NCI-H526 treated with DMSO at 0.1 percent for 48 hours (cell line): ENCODE results near the gene FAP.

Experiments
- DNase-seq: peaks from one replicate; lab custom pipeline; 2025; lab: John Stamatoyannopoulos, UW

The FAP gene

GRCh38 chr2:162242586-162243280 is 512 bp downstream of the FAP start:
- no peak for DNase-seq

GRCh38 chr2:162241571-162241970 is 1.7 kb downstream of the FAP start:
- no peak for DNase-seq

- no peak for DNase-seq
Observed at GRCh38 chr2:162234620-162235462, 8.4 kb downstream of the FAP start.

DNA sequence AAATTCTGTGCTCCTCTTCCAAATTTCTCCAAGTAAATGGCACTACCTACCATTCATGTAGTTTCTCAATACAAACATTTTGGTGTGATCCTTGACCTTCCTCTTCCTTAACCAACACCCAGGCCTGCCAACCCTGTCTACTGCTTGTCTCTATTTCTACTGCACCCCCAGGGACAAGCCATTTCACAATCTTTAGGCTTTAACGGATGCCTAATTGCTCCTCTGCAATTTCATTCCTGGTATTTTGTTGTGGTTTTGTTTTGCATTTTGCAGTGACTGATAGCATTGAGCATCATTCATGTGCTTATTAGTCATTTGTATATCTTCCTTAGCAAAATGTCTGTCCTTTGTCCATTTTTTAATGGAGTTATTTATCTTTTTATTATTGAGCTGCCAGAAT is 10.0 kb downstream of the FAP start:
- peak; percentile 16 for DNase-seq

DNA sequence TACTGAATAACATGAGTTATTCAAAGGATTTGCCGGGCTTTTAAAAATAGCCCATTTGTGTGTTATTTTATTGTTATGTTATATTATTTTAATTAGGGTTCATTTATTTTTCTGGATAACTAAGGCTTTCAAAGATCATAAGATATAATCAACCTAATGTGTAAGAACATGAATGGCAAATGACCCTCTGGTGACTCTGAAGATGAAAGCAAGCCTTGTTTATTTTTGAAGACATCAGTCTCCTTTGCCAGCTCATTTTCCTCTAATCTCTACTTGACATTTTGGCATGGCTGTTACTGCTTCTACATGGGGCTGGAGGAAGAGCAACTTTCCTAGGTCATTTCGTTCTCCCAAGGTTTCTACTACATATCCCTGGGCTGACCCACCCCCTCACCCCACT is 10.6 kb downstream of the FAP start:
- DNase-seq, result no peak

DNA sequence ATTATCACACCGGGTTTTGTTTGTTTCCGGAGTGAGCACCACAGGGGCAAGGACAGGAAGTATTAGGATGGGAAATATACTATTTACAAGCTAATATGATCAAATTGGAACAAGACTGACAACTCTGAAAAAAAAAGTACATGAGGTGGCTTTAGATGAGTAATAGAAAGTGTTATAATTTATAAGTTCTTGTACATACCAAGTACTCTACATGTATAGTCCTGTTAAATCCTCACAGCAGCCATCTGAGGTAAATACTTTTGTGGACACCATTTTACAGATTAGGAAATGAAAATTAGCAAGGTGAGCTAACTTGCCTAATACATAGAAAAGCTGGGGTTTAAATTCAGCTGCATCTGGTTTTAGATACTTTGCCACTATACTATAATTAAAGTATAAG is 11.2 kb downstream of the FAP start:
- DNase-seq, result no peak

DNA sequence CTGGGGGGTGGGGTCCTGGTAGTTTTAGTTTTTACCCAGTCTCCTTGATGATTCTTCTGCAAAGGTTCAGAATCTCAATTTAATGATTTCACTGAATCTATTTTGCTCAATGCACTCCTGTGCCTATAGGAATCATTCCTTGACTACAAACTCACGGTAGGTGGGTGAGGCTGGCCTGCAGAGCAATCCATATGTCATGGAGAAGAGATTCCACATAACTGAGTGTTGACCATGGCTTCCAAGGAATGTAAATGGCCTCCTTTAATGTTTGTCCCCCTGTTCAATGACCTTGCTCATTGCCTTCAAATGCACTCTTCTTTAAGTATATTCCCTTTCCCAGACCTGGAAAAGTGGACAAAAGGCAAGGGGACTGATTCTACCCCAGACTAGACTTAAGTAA is 12.5 kb downstream of the FAP start:
- no peak for DNase-seq

- DNase-seq, result no peak
Observed at GRCh38 chr2:162226836-162227235, 16.4 kb downstream of the FAP start.

DNA sequence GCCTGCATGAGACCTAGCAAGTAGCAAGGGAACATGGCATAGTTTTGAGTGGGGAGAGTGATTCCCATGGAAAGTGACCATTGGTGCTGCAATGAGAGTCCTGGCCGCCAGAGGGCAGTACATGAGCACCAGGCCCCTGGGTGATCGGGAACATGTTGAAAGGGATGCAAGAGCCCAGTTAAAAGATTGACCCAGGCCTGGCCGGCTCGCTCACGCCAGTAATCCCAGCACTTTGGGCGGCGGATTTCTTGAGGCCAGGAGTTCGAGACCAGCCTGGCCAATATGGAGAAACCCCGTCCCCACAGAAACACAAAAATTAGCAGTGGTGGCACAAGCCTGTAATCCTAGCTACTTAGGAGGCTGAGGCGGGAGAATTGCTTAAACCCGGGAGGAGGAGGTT is 22.2 kb downstream of the FAP start:
- no peak for DNase-seq

- DNase-seq, result no peak
Observed at GRCh38 chr2:162220368-162220767, 22.9 kb downstream of the FAP start.

DNA sequence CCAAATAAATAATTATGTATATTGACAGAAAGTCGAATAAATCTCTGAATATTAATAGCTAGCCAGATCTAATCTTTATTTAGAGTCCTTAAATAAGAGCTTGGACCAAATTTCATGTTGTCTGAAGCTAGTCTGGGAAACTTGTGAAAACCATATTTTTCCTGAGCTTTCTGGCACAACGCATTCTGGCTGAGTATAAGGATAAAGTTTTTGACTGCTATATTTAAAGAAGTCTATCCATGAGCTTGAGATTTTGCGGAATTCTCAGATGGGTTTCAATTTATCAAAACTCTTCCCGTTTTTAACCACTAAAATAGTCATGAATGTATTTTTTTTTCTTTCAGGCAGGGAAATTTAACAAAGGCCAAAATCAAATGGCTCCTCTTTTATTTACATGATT is 23.8 kb downstream of the FAP start:
- no peak for DNase-seq

- no peak for DNase-seq
Observed at GRCh38 chr2:162217598-162217997, 25.6 kb downstream of the FAP start.

DNA sequence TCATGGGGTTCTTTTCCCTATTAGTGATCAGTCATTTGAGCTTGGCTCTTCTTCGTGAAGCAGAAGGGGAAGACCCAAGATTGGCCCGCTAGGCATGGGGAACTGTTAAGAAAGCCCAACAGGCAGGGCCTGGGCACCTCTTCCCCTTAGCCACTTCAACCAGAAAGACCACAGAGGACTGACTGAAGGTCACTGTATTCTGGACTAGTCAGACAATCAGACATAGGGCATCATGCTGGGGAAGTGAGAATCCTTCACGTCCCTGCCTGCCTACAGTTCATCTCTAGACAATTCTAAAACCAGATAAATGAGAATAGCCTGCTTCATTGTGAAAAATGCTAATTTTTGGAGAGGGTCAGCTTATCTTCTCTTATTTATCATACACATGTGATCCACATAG is 28.1 kb downstream of the FAP start:
- no peak for DNase-seq

DNA sequence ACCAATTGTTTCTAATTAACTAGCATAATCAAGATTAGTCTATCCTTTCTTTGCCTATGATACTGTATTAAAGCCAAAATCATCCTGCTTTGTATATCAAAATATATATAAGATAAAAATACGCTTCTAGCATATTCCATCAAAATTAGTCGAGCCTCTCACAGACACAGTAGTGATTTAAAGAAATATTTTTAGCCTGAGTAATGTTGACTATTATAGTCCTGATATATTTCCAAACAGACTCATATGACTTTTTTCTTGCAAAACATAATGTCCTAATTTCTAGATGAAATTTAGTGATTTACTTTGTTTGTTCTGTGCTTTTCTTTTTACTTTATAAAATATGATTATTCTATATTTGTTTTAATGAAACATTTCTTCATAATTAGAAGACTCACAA is 30.9 kb downstream of the FAP start:
- no peak for DNase-seq

DNA sequence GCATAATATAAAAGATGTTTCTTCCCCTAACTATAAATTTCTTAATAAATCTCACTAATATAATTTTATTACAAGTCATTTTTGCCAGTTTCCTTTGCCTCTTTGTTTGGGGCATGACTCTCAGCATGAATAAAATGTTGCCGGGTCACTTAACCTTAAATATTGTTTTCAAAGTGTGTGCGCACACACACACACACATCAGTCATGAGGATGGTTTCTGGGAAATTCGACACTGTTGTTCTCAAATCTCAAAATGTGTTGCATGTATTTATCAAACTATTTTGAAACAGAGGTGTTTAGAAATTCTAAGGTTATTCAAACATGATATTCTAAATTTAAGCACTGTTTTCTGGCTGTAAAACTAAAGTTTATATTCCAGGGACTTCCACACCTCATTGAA is 31.5 kb downstream of the FAP start:
- DNase-seq, result no peak

DNA sequence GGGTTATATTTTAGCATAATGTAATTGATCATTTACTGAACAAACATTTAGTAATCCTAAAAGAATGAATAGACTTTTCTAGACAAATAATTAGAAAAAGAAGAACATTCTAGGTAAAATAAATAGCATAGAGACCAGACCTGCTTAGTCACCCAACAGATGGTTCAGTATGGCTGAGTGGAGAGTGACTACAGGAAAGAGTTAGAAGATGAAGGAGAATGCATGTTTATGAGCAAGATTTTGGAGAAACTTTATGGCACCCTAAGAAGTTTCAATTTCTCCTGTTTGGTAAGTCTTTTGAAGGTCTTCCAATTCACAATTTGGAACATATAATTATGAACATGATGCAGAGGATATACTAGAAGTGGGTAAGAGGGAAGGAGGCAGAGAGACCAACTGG is 32.9 kb downstream of the FAP start:
- no peak for DNase-seq

DNA sequence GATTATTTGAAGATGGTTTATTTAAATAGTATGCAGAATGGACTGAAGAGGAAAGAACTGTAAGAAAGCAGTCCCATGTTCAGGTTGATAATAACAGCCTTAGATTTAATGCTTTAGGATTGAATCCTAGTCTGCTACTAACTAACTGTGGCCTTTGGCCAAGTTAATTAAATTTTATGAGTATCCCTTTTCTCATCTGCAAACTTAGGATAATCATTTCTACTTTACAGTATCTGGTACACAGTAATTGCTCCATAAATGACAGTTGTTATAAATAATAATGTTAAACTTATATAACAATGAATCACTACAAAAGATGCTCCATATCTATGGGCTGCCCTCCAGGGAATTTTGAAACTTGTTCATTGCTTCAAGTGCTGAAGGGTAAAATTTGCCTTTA is 41.0 kb downstream of the FAP start:
- DNase-seq, result no peak

DNA sequence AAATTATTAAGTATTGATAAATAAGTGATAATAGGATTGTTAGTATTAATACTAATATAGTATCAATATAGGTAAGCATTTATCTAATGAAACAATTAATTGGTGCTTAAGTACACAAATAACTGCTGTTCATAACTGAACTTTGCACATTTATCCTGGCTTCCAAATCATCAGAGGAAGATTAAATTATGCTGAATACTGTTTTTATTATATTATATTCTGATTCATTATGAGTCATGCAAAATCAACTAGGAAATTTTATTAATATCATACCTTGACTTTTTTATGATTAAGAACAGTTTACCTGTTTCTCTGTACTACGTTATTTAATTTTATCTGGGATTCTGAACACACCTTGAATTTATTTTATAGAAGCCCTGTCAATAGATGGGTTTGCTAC is 42.6 kb downstream of the FAP start:
- DNase-seq, result no peak

- DNase-seq, result no peak
Observed at GRCh38 chr2:162199913-162200312, 43.3 kb downstream of the FAP start.

GRCh38 chr2:162198239-162198638 is 45.0 kb downstream of the FAP start:
- no peak for DNase-seq

DNA sequence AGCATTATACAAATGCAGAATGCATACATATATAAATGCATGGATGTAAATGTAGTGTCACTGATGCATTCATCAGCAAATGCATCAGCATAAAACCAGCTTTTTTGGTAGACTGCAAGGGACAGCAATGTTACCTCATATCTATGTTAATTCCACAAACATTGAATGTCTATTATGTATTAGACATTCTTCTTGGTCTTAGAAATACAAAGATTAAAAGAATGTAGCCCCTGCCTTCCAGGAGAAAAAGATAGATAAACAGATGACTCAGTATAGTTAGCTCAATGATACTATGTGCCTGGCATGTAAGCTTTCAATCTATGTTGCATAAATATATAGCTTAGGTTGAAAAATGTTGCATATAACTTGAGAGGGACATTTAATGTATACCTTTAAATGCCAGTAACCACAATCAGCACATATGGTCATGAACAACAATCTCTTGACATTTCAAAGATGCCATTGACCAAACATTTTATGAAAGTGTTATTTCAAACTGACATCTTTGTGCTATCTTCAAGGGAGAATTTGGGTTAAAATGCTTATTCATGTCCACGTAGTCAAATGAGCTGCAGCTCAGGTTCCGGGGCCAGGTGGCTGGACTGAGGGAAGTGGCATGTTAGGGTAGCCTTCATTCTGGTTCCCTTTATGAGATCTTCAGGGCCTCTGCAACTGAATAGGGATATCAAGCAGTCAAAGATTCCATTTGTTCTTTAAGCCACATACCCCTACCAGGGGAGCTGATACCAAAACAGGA is 46.0 kb downstream of the FAP start:
- no peak for DNase-seq

GRCh38 chr2:162196638-162197037 is 46.6 kb downstream of the FAP start:
- no peak for DNase-seq

DNA sequence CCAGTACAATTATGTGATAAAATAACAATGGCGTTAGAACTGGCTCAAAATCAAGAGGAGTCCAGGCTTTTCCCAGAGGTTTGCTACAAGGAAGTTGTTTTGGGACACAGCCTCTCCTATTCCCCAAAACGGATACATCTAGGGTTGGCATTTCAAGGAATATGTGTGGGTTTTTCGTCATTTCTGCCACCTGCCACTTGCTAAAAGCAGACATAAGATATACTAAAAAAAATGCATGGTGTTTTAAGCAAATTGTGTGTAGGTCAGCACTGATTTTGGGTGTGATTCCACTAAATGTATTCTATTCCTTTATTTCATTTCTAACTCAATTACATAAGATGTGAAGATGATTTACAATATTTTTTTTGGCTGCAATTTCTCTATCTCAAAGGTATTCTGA is 54.8 kb downstream of the FAP start:
- DNase-seq, result no peak
